ENCODE data around the gene RER1. TPM values are rescaled to one million over a fixed set of nuclear protein-coding genes. Genes with fewer than 3 reads are reported as not detected.

RER1 gene
- total RNA-seq, 1 experiment from 2014 or later = 79.8 TPM

DNA sequence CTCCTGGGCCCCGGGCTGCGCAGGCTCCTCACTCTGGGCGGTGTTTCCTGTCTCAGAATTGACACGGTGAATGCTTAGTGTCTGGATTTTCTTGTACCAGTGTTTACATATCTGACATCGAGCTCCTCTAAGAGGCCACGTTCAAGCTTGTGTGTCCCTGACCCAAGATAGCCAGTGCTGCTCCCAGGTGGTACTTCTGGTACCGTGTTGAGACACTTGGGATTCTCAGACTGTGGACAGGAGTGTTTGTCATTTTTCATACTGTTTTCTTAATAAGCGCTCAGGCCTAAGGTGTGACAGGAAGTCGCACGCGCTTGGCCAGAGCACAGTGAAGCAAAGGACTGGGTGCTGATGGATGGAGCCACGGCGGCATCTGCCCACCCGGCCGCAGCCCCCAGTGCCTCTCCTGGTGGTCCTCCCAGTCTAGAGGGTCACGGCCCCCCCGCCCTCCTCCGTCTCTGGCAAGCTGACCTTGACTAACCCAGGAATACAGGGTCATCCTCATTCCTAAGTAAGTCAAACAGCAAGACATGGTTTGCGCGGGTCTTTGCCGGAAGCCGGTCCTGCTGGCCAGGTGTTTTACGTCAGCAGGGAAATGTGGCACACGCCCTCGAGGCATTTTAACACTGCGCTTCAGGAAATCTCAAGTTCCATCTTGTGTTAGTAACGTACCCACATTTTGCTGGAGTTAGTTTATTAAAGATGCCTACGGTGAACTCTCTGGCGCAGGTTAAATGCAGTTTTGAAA is 12.7 kb downstream of the RER1 start (continued):
- TF ChIP-seq CBFB (CRISPR knock-in tag; IDR thresholded peaks at IDR 0.05; ENCODE audit: low read depth) = no peak
- TF ChIP-seq, protein P1, sequence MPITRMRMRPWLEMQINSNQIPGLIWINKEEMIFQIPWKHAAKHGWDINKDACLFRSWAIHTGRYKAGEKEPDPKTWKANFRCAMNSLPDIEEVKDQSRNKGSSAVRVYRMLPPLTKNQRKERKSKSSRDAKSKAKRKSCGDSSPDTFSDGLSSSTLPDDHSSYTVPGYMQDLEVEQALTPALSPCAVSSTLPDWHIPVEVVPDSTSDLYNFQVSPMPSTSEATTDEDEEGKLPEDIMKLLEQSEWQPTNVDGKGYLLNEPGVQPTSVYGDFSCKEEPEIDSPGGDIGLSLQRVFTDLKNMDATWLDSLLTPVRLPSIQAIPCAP (CRISPR knock-in tag; IDR thresholded peaks at IDR 0.05) = no peak

- POLR2A ChIA-PET = no interaction called here
- no peak overlapping the region for H3K27ac Mint-ChIP-seq
- no peaks in the 10 kb centered on the region for H3K27me3 Mint-ChIP-seq (ENCODE audit: low read depth)
- peaks cover 39% of the 10 kb centered on the region; the same call in 1 of the 2 replicates for H3K36me3 Mint-ChIP-seq
- no peak overlapping the region for H3K4me3 Mint-ChIP-seq
- CTCF ChIA-PET = no interaction called here
- ATAC-seq (no peak), DNase-seq (ENCODE audit: low spot score) (no peak)
- TF ChIP-seq, protein P2, sequence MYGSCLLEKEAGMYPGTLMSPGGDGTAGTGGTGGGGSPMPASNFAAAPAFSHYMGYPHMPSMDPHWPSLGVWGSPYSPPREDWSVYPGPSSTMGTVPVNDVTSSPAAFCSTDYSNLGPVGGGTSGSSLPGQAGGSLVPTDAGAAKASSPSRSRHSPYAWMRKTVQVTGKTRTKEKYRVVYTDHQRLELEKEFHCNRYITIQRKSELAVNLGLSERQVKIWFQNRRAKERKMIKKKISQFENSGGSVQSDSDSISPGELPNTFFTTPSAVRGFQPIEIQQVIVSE (CRISPR knock-in tag; IDR thresholded peaks at IDR 0.05; ENCODE audit: borderline replicate concordance) = no peak
- TF ChIP-seq FOXP1 (CRISPR knock-in tag; IDR thresholded peaks at IDR 0.05; ENCODE audit: borderline replicate concordance) = no peak
- TF ChIP-seq JAZF1 (CRISPR knock-in tag; IDR thresholded peaks at IDR 0.05) = no peak
- no peak for TF ChIP-seq GABPB1 (CRISPR knock-in tag; IDR thresholded peaks at IDR 0.05)
- no peaks in the 10 kb centered on the region for H3K9me3 Mint-ChIP-seq
- H3K4me1 Mint-ChIP-seq = no peaks in the 10 kb centered on the region
These were observed 13.4 kb downstream of the RER1 start for GRCh38 chr1:2404890-2405511.

DNA sequence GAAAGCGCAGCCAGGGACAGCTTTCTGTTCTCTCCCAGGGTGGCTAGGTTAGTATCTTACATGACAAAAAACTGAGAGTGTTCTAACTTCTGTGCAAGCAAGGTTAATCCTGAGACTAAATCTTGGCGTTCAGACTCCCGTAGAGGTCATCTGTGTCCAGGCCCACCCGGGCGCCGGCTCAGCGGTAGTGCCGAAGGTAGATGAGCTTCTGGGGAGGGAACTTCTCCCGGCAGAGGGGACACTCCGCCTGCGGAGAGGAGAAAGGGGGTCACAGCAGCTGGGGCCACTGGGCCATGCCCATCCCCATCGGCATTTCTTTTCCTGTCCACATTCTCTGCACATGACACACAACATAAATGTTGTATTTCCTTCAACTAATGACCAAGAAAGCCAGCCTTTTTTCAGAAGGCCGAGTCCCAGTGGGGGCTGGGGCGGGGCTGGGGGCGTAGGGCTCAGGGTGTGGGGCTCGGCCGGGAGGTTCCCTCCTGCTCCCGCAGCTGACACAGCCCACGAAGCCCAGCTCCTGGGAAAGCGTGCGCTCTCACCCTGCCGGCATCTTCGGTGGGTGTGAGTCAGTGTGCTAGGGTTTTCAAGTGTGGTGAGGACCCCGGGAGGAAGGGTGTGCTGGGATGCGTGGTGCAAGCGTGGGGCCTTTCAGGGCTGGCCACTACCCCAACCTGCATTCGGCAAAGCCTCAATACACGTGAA is 14.1 kb downstream of the RER1 start:
- H3K4me1 Mint-ChIP-seq = no peaks in the 10 kb centered on the region
- H3K27me3 Mint-ChIP-seq (ENCODE audit: low read depth) = no peaks in the 10 kb centered on the region
- TF ChIP-seq E2F1 (CRISPR knock-in tag; IDR thresholded peaks at IDR 0.05) (no peak), ZBTB21 (CRISPR knock-in tag; IDR thresholded peaks at IDR 0.05; ENCODE audit: borderline replicate concordance) (no peak), IRF2 (CRISPR knock-in tag; IDR thresholded peaks at IDR 0.05; ENCODE audit: borderline replicate concordance, low read depth) (no peak), USF2 (CRISPR knock-in tag; IDR thresholded peaks at IDR 0.05) (no peak), MYBL2 (CRISPR knock-in tag; IDR thresholded peaks at IDR 0.05) (no peak), OVOL2 (CRISPR knock-in tag; IDR thresholded peaks at IDR 0.05; ENCODE audit: borderline replicate concordance) (no peak), MAX (CRISPR knock-in tag; IDR thresholded peaks at IDR 0.05) (no peak), TEAD4 (CRISPR knock-in tag; IDR thresholded peaks at IDR 0.05) (no peak), ATF1 (CRISPR knock-in tag; IDR thresholded peaks at IDR 0.05) (no peak)
- TF ChIP-seq, protein P3, sequence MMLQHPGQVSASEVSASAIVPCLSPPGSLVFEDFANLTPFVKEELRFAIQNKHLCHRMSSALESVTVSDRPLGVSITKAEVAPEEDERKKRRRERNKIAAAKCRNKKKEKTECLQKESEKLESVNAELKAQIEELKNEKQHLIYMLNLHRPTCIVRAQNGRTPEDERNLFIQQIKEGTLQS (CRISPR knock-in tag; conservative IDR thresholded peaks at IDR 0.05) = no peak
- TF ChIP-seq, protein P4, sequence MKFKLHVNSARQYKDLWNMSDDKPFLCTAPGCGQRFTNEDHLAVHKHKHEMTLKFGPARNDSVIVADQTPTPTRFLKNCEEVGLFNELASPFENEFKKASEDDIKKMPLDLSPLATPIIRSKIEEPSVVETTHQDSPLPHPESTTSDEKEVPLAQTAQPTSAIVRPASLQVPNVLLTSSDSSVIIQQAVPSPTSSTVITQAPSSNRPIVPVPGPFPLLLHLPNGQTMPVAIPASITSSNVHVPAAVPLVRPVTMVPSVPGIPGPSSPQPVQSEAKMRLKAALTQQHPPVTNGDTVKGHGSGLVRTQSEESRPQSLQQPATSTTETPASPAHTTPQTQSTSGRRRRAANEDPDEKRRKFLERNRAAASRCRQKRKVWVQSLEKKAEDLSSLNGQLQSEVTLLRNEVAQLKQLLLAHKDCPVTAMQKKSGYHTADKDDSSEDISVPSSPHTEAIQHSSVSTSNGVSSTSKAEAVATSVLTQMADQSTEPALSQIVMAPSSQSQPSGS (CRISPR knock-in tag; IDR thresholded peaks at IDR 0.05; ENCODE audit: borderline replicate concordance, low read depth) = no peak
- no peaks in the 10 kb centered on the region for H3K9me3 Mint-ChIP-seq
- H3K36me3 Mint-ChIP-seq = peaks cover 36% of the 10 kb centered on the region; the same call in 1 of the 2 replicates
- no peak overlapping the region for H3K4me3 Mint-ChIP-seq
- POLR2A ChIA-PET = no interaction called here
- no peak overlapping the region for H3K27ac Mint-ChIP-seq
- DNase-seq (ENCODE audit: low spot score) = no peak
- ATAC-seq = no peak
- CTCF ChIA-PET = interaction anchor here (0.7 to 1.2 kb wide), 2 partner anchors 12 to 24 kb away, joined by 3 read pairs; no protein-coding TSS in a partner anchor

Data from WTC11 (cell line).